ENCODE data around the gene MATCAP1.

Gene MATCAP1

DNA sequence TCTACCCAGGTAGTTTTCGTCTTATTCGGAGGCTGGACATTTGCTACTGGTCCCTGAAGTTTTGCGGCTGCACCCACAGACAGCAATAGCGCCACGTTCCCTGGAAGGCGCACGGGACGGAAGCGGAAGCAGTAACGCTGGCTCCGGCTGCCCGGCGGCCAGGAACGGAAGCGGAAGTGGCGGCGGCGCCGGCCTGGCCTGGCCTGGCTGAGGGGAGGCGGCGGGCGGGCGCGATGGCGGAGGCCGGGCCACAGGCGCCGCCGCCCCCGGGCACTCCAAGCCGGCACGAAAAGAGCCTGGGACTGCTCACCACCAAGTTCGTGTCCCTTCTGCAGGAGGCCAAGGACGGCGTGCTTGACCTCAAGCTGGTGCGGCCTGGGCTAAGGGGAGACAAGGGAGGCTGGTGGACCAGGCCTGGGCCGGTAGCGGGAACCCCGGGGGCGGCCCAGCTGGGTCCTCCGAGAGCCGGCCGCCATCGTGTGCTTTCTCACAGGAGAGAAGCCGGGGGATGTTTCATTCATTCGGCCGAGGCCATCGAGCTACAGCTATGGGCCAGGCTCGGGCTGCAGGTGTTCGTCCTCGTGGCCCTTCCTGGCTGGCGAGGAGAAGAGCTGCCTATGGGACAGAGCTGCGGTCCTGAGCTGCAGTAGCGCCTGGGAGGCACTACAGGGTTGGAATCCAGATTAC, 8.4 kb upstream of the MATCAP1 start, which contains the start of gene E2F4:
Gene E2F4 (plus strand): TSS at position 161 of the 687 bp plus-strand sequence. CDS start 73 bp downstream, at position 234.
- peak; percentile 33 to 94 (median 88) for DNase-seq

DNA sequence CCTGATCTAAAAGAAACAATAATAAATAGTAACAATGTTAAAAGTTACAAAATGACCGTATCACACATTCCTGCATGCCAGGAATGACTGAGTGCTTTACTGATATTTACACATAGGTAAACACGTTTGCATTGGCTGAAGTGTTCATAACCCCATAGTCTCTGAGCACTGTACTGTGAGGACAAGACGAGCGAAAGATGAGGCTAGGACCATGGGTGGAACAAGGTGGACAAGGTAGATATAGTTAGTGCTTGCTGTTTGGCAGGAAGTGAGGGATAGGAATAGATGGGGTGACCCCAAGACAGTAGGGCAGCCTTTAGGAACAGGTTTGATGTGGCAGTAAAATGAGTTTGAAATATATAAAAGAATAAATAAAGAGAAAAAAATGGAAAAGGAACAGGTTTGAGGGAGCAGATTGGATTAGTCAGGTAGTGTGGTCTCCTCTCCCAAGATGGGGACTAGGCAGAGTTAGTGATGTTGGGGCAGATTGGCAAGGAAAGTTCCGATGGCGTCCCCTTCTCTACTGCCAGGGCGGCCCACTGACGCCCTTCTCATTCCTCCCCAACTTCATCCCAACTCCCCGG, 7.7 kb upstream of the MATCAP1 start:
- no peak for DNase-seq

DNA sequence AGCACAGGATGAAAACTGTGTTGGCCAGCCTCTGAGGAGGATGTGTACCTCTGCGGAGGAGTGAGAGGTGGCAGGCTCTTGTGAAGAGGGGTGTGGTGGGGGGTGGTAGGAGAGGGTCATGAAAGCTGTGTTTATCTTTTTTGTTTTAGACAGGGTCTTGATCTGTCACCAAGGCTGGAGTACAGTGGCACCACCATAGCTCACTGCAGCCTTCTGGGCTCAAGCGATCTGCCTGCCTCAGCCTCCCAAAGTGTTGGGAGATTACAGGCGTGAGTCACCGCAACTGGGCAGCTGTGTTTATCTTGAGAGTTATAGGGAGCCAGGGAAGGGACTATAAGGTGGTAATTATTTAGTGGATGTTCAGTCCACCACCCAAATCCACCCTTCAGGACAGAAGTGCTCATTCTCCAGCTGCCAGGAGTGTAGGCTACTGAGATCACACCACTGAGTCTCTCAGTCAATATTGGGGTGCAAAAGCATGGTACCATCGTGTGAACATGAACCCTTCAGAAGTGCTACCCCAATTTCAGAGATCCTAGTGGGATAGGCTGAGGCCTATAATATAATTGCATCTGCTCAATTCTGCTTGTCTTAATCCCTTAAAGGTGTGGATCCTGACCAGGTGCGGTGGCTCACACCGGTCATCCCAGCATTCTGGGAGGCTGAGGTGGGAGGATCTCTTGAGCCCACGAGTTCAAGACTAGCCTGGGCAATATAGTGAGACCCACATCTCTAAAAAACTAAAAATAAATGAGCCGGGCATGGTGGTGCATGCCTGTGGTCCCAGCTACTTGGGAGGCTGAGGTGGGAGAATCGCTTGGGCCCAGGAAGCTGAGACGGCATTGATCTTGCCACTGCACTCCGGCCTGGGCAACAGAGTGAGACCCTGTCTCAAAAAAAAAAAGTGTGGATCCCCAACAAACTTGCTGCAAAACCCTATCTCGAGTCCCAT, 7.0 kb upstream of the MATCAP1 start:
- DNase-seq = no peak

DNA sequence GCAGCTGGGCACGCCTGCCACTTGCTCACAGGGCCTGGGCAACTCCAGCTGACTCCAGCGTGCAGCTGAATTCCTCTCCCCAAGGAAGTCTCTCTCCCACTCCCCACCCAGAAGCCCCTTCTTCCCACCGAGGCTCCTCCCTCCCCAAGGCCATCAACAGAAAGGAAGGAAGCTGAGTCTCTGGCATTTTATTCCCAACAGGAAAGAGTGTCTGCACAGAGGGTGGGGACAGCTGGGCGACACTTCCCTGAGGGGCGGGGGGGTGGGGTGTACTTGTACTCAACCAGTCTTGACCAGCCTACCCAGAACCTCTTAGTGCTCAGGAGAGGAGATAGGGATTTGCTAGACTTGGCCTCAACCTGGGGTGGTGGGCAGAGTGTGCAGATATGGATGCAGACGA, 6.3 kb upstream of the MATCAP1 start, which contains the start of gene EXOC3L1:
Gene EXOC3L1 (minus strand): TSS at position 96 of the 400 bp plus-strand sequence. CDS start 460 bp downstream, outside the sequence.
- DNase-seq = no peak

DNA sequence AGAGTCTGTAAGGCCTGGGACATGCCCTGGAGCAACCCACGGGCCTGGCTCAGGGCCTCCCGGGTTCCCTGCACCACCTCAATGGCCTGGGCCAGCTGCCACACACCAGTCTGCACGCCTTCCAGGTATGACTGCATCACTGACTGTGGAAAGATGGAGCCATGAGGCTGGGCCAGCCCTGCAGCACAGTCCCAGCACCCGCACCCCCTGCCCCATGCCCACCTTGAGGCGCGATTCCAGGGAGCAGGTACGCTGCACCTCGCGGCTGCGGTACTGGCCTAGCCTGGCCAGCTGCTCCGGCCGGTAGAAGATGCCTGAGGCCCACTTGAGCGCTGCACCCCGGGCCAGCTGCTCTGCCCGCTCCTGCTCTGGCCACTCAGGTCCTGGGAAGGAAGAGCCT, 5.0 kb upstream of the MATCAP1 start:
- no peak for DNase-seq

DNA sequence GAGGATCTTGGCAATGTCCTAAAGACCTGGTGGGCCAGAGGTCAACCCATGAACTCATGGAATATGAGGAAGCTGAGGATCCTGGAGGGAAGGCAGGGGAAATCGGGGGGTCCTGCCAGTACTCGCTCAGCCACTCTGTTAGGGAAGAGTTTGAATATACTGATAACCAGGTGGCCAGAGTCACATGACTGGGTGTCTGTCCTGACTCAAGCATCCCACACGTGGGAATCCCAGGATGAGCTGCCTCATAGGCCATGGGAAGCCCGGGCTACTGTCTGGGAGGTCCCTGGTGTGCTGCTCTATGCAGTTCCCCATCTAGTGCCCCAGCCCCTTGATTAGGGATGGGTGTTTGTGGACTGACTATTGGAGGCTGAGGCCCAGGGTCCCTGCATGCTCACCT, 4.6 kb upstream of the MATCAP1 start:
- no peak for DNase-seq

DNA sequence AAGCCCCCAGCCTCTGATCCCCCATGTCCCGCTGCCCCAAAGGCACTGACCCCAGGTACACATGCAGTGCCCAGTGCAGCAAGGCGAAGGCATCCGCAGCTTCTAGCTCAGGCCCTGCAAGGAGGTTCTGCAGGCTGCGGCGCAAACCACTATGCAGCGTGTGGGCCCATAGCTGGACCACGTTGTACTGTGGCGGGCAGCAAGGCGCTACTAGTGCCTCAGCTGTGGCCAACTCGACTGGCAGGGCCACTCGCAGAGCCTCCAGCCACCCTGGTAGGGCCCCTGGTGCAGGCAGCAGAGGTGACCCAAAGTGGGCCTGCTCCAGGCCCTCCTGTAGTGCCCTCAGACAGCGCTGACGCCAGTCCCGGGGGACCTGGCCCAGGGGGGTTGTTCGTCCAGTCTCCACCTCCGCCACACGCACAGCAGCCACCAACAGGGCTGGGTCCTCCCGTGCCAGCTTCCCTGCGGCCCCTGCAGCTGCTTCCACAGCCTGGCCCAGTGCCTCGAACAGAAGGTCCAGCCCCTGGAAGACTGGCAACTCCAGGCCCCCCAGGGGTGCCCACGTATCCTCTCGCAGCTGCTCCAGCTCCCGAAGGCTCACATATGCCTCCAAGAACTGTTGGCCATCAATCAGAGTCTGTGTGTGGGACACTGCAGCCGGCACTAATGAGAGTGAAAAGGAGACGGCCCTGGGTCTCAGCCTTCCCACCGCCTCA, 3.6 kb upstream of the MATCAP1 start:
- no peak for DNase-seq

DNA sequence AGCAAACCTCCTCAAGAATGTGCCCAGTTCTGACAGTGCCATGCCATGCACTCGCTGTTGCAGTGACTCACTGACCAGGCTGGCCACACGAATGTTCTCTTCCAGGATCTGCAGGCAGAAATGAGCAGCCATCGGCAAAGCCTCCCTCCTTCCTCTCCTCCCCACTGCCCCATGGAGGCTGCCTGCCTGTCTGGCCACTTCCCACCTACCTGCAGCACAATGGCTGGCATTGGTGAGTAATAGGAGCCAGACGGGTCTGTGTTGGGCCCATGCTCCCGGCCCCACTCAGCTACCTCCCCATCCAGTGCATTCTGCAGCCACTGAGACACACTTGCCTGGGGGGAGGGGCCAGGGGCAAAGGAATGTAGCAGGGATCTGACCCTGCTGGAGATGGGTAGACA, 2.8 kb upstream of the MATCAP1 start:
- DNase-seq = no peak

DNA sequence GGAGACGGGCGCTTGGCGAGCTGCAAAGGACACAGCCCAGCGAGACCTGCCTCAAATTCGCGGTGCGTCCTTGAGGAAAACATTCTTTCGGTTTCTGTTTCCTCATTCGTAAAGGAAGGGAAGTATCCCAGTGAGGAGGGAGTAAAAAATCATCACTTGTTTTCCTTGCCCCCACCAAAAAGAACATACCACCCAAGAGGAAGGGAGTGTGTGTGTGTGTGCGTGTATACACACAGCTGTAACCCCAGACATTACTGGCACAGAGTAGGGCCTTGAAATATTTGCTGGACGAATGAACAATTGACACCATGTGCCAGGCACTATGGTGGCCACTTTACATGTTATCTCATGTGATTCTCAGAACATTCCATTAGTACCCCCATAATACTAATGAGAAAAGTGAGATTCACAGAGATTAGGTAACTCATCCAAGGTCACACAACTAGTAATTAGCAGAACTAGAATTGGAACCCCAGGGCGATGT, 1.9 kb upstream of the MATCAP1 start:
- no peak for DNase-seq

DNA sequence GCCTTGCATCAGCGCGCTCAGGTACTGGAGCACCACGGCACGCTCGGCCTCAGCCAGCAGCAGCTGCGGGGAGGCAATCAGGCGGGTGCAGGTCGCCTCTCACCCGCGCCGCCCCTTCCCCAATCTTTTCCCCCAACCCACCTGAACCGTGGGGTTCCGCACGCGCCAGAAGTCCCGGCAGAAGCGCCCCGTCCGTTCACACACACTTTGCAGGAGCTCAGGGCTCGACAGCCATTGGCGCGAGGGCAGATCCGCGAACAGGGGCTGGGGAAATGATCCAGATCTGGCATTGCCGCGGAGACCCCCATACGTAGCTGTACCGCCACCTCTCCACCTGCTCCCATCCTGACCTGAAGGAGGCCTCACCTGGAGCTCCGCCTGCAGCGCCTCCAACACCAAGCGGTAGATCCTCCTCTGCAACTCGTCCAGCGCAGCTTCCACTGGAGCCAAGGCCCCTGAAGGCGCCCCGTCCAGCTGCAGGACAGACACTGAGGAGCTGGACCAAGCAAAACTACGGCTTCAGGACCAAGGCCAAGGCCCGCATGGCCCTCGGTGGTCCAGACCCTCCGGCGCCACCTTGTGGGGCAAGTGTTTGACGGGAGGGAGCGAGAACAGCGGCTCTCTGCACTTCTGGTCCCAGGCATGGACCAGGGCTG, 1.4 kb upstream of the MATCAP1 start:
- DNase-seq = peak; percentile 5 to 88 (median 67)

DNA sequence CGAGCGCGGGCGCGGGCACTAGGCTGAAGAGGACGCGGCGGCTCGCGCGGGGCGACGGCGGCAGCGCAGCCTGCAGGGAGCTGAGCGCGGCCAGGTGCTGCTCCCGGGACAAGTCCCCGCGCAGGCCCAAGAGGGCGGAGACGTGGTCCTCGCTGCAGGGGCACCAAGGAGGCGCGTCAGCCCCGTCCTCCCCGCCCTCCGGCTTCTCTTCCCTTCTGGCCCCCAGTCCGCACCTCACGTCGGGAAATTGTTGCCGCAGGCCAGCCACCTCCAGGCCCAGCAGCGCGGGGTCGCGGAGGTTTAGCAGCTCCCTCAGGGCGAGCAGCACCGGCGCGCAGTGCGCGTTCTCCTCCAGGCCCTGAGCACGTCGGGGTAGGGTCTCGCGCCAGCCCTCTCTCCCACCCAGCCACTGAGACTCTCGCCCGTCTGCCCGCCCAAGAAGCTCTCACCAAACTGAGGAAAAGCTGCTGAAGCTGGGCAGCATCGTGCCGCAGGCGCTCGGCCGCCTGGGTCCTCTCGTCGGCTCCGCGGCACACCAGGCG, 761 bp upstream of the MATCAP1 start:
- DNase-seq = peak in 4 of 51 donors; percentile 26 to 62 (median 43)

DNA sequence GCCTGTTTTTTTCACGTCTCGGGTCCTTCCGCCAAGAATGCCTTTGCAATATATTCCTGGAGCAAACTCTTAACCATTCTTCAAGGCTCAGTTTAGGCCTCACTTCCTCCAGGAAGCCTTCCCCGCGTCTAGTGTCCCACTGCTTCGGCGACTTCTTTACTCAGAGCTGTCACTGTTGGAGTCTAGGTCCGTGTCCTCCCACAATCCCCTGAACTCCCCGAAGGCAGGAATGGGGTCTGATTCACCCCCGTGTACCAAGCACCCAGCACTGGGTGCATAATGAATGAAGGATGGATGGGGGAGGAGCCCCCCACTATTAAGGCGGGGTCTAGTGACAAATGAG, 508 bp downstream of the MATCAP1 start:
- DNase-seq = no peak

DNA sequence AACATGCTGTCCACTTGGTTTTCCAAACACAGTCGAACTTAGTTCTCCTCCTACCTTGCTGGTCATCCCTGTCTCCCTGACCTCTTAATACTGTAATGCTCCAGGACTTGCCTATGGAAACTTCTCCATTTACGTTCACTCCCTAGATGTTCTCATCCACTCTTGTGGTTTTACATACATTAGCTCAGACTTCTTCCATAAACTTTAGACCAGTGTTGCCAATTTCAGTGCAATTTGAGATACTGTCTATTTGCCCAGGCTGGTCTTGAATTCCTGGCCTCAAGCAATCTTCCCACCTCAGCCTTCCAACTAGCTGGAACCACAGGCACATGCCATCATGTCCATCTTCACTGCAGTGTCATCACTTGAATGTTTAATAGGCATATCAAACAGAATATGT, 1.5 kb downstream of the MATCAP1 start:
- no peak for DNase-seq

DNA sequence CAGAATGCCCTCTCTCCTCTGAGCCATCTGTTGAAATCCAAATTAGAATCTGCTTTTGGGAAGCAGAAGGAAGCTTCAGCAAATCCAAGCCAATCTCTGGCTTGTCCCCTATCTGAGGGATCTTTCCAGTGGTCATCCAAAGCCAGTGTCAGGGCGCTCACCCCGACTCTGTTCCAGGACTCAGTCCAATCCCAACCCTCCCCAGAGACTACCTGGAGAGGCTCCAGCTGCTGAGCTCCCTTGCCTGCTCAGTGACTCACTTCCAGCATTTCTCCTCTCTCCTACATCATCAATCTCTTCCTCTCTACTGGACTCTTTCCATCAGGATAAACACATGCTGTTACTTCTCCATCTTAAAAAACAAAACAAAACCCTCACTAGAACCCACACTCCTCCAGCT, 2.4 kb downstream of the MATCAP1 start:
- peak in 5 of 51 donors; percentile 11 to 36 (median 13) for DNase-seq

DNA sequence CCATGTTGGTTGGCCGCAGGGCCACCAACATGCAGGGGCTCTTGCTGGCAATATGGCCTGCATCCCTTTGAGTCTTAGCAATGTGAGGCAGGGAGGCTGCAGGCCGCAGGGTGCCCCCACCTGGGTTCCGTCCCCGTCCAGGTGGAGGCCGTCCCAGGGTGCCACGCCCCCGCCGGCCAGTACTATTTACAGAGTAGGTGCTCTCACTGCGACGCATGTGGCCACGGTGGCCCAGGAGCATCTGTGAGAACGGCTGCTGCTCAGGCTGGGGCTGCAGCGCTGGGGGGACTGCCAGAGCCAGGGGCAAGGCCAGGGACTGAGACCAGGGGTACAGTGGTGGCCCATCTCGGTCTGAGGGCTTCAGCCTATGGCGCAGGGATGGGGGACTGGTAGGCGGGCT, 3.6 kb downstream of the MATCAP1 start:
- DNase-seq = no peak

DNA sequence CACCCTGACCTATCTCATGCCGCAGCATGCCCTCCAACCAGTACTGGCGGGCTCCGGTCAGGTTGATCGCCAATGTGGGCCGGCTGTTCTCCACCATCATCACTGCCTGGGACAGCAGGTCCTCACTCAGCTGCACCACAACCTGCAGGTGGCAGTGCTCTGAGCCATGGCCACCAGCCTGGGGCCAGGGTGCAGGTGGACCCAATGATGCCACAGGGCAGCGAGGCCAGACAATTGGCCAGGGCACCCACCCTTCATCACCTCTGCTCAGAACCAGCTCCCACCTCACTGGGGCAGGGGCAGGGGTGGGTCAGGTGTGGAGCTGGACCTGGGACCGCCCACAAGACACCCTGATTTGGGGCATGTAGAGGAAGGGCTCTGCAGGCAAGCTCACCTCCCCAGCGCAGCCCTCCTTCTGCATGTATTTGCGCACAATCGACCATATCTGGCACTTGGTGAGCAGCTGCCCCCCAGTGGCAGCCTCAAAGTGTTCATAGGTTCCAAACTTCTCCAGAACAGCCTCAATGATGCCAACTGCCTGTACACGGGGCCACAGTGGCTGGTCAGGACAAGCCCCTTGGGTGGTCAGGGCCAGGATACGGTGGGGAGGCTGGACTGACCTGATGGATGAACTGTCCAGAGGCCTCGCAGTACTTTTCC, 4.2 kb downstream of the MATCAP1 start:
- no peak for DNase-seq

DNA sequence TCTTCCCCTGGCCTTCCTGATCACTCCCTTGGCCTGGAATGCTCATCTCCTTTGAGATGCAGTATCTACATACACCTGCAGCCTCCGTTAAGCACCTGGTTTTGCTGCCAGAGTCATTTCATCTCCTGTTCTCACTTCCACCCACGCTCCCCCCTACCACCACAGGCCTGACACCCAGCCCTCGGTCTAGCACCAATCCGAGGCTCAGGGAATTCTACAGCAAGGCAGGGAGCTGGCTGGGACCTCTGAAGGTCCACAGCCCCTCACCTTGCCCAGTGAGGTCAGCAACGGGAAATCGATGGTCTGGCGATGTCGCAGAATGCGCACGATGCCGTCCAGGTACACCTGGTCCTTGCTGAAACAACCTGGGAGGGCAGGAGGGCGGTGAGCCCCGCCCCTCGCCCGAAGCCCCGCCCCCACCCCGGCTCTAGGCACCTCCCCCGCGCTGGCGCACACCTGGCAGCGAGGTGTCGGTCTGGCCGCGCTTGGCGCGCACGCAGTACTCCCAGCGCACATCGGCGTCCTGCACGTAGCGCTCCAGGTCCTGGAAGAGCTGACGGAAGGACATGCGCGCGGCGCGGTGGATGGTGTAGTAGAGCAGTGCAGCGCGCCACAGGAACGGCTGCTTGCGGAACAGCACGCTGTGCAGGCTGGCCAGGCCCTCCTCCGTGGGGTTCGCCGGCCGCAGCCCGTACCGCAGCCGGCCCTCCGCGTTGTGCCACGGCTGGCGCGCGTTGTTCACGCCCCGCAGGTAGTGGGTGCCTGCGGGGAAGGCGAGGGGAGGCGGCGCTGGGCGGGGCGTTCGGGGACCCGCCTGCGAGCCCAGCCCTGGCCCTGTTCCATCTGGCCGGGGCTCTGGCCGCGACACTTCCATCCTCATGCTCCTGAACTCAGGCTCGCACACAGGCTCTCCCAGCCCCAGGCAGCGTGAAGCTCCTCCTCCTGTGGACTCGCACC, 5.7 kb downstream of the MATCAP1 start:
- peak in 17 of 51 donors; percentile 10 to 53 (median 34) for DNase-seq

DNA sequence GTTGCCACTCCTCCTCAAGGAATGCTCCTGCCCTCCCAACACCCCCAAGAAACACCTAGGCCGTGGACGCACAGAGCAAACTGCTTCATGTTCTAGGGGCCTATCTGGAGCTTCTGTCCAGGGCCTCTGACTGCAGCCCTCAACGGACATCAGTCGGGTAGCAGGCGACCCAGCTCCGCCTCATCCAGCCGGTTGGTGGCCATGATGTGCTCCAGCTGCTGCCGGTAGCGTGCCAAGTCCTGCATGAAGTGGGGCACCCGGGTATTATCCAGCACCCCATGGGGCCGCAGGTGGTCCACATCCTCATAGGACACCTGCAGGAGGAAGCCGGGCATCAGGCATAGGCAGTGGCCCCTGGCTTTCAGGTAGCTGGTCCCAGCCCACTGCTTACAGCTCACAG, 7.1 kb downstream of the MATCAP1 start:
- DNase-seq = no peak
